Stimulated activated CD4-positive, alpha-beta T cell treated with anti-CD3 and anti-CD28 coated beads, Interleukin-15, amount 100 ng/mL, for 1 hour (primary cell): Measurements from ENCODE around the gene PDK4.

Experiments used
- DNase-seq, 2 donors: peaks; one replicate each; pipeline ENCODE4 v3.0.0-alpha.2; 2020; ENCODE audit warnings: low read depth in 1 of 2, low spot score in 1 of 2

Gene PDK4

GRCh38 chr7:95535662-95536061, 60.7 kb downstream of the PDK4 start:
- no peak for DNase-seq

GRCh38 chr7:95534796-95535195, 61.5 kb downstream of the PDK4 start:
- DNase-seq = no peak
